OCI-LY7 (cell line): Measurements from ENCODE around the gene PALLD.

ENCODE experiments used
- CTCF ChIP-seq: fragments of 200-600 bp; sonication (generic); conservative IDR thresholded peaks from 2 replicates; pipeline ENCODE4 v1.5.1; 2014; ENCODE audit warnings: mild to moderate bottlenecking, antibody characterized with exemption, low read length, moderate library complexity, mixed read lengths
- EZH2phosphoT487 ChIP-seq: fragments of 200-600 bp; sonication (generic); IDR thresholded peaks from 2 replicates; pipeline ENCODE4 v1.6.1; 2018; ENCODE audit warnings: low read depth, borderline replicate concordance, mild to moderate bottlenecking, mixed run types, antibody characterized with exemption, low read length, moderate library complexity, mixed read lengths

- no peak for TF ChIP-seq CTCF
- no peak for TF ChIP-seq EZH2phosphoT487
These were observed 423.7 kb downstream of the PALLD start for GRCh38 chr4:168920441-168921065.
